NCI-H1694 (cell line): Measurements from ENCODE around the gene GPR15.

ENCODE experiments used
- DNase-seq: peaks from one replicate; lab custom pipeline; 2025; lab: John Stamatoyannopoulos, UW

The GPR15 gene

DNA sequence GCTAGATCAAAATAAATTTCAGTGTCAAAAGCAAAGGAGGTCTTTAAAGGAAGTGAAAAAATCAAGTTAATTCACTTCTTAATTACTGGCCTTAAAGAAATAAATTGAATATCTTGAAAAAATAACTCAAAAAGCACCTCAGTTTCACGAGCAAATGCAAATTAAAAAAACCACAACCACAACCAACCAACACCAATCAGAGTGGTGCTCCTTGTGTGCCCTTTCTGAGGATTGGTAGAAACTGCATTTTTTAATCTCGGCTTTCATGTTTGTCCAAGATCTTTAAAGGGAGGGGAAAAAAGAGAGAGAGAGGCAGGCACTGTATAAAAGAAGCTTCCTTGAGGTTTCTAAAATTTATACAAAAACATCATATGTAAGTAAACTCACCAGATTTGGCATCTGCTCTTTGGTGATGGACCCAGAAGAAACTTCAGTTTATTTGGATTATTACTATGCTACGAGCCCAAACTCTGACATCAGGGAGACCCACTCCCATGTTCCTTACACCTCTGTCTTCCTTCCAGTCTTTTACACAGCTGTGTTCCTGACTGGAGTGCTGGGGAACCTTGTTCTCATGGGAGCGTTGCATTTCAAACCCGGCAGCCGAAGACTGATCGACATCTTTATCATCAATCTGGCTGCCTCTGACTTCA is at the start of gene GPR15:
TSS of gene GPR15 (plus strand) at position 357 of the 653 bp plus-strand sequence. CDS start at position 413, 56 bp downstream.
- DNase-seq, result no peak

DNA sequence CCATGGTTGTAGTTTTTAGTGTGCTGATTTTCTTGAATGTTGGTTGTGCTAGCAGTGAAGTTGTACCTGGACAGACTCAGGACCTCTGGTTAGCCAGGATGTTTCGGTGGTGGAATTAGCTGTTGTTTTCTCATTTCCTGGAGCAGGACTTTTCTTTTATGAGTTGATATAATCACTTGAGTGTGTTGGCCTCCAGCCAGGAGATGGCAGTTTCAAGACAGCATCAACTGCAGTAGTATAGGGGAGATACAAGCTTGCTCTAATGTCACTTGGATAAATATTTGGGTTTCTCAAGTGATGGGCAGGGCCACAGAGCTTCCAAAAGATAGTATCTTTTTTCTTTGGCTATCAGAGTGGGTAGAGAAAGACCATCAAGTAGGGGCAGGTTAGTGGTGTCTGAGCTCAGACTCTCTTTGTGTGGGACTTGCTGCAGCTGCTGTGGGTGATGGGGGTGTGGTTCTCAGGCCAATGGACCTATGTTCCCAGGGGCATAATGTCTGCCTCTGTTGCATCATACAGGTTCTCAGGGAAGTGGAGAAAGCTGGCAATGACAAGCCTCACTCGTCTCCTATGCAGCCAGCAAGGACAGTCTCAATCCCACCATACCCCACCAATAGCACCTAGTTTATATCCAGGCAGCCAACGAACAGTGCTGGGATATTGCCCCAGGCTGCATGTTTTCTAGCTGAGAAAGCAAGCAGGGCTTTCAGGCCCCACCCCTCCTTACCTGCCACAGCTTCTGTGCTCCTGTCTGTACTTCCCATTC is 48.9 kb upstream of the GPR15 start:
- no peak for DNase-seq

DNA sequence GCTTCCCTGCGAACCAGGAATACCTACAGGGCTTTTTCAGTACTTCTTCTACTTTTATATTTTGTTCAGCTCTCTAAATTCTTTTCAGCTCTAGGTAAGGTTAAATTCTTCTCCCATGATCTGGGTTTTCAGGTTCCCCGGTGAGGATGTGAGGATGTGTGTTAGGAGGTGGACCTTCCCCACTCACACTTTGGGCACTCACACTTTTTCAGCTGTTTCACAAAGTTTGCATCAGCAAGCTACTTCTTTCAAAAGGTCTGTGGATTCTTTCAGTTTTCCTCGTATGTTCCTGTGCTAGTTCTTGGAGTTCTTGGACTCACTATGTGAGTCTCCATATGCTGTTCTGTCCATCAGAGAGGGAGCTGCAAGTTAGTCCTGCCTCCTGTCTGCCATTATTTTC is 48.2 kb upstream of the GPR15 start:
- DNase-seq, result no peak

DNA sequence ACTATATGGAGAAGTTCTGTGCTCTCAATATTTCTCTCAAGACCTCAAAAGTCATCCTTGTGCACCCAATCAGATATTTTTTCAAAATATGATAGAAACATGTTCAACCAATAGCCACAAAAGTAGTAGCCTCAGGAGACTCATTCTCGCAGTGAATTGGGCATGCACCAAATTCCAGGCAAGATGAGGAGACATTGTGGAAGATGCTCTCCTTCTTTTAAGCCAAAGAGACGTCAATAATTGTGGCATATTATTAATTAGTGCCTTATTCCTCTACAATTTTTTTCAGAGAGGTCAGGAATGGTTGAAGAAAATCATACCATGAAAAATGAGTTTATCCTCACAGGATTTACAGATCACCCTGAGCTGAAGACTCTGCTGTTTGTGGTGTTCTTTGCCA is 34.4 kb upstream of the GPR15 start, which contains the start of gene OR5K2:
TSS of gene OR5K2 (plus strand) at position 301 of the 400 bp plus-strand sequence. CDS start at position 301, 0 bp downstream.
- DNase-seq, result no peak

DNA sequence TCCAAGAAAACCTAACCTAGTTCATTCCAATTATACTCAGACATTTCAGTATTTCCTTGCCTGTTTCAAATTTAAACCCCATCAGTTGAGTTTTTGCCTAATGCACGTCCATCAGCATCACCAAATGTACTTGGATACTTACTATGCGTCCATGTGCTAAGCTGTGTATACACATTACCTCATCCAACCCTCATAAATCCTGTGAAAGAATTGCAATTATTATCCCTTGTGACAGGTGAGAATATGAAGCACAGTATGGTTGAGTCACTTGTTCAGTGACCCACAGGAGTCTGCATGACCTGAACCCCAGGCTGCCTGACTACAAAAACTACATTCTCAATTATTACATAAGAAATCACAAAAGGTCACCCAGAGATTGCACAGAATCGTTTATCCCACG is 31.8 kb upstream of the GPR15 start:
- no peak for DNase-seq

DNA sequence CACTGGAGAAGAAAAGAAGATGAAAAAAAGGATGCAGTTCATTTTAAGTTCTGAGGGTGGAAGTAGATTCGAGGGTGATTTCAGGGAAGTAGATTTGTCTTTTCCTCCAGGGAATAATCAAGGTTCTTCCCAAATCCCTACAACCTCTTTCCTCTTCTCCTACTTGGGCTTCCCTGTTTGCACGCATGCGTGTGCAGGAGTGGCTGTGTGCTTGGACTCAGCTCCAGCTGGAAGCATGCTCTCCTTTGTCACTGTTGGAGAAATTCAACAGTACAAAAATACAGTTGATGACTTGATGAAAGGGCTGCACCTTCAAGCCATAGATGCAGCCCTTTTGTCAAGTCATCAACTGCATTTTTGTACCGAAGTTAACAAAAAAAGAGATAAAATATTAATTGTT is 30.5 kb upstream of the GPR15 start:
- no peak for DNase-seq

DNA sequence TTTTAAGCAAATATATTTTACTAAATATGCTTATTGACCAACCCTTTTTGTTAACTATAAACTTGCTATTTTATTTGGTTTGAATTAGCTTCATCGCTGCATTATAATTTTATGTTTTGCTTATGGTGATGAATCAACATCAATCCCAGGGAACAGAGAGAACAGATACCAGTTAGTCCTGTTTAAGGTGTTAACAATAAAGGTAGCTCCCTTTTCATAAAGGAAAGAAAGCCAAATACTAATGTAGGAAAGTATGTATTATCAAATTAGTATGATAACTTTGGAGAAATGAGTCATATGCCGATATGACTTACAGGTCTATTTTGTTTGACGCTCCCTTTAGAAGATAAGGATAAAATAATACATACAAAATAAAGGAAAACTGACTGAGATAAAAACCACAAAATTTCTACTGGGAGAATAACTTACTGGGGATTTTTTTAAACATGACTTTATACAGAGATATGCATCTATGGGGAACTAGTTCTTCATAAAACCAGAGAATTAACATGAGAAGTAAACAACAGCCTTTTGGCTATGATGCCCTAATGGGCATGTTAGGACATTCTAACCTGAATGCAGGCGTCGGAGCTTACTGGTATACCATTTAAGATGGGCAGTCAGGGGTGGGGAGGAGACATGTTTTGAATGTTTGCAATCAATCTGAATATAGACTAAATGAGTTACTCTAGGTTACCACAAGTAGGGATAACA is 29.8 kb upstream of the GPR15 start:
- no peak for DNase-seq

DNA sequence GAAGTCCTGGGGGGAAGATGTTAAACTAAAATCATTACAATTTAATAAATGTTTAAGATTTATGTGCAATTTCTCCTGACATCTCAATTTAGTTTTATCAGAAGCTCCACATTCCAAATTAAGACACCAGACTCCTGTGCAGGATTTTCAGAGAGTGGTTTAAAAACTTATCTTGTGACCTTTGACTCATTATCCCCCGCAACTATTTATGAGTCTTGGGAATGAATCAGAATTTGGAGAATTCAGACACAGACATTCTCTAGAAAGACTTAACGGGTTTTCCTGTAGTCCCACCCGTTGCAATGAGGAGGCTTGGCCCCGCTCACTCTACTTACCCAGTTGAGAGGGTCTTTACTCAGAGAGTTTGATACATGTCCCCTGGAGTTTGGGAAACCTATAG is 27.2 kb upstream of the GPR15 start:
- no peak for DNase-seq

DNA sequence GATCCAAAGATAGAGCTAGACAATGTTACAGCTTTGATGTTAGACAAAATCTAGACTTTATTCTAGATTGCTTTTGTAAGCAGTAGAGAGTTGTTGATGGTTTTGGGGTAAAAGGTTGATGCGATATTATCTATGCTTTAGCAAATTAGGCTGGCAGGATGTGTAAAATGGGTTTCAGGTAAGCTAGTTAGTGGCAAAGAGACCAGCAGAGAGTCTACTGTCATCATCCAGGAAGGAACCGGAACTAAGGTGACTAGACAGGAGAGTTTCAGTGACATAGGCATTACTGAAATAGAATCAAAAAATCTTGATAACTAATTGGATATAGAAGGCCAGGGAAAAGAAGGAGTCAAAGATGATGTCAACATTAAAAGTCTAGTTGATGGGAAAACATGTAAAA is 23.2 kb upstream of the GPR15 start:
- no peak for DNase-seq

DNA sequence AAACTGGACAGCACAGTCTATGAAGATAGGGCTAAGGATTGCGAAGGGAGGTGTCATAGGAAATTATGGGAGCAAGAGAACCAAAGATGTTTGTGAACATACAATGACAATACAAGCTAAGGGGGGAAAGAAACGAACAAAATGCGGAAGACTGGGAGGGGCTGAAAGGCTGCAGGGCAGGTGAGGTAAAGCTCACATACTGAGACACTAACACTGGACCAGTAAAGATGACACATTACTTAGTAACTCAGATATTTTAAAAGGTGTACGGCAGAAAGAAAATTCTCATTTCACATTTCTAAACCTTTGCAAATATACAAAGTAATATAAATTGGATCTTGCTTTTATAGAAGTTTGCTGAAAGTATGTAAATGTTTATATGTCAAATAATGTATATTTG is 19.2 kb upstream of the GPR15 start:
- no peak for DNase-seq

DNA sequence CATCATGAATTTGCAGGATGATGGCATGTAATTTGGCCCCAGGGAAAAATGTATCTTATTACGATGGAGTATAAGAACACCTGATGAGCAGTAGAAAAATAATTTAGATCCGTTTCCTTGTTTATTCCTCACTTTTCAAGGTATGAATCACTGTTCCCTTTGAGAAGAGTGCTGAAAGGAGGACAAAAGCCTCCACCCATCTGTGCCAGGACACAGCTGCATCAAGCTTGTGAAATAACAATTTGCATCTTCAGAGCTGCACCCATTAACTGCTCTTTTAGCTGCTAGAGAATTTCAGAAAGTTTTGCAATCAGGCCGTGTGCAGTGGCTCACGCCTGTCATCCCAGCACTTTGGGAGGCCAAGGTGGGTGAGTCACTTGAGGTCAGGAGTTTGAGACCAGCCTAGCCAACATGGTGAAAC is 18.7 kb upstream of the GPR15 start:
- no peak for DNase-seq

DNA sequence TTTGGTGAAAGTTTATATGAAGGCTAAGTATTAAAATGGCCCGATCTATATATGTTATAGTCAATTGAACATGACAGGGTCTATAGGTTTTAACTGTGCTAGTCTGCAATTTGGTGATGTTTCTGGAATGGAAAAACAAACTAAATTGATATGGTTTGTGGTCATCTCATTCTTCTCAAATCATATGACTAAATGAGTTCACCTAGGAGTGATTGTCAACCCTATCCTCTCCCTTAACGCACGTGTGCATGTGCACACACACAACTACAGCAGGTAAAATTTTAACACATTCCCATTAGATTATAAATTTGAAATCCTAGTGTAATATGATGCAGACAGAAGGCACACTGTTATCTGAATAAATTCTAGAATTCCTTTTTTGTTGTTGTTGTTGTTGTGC is 18.0 kb upstream of the GPR15 start:
- DNase-seq, result no peak

DNA sequence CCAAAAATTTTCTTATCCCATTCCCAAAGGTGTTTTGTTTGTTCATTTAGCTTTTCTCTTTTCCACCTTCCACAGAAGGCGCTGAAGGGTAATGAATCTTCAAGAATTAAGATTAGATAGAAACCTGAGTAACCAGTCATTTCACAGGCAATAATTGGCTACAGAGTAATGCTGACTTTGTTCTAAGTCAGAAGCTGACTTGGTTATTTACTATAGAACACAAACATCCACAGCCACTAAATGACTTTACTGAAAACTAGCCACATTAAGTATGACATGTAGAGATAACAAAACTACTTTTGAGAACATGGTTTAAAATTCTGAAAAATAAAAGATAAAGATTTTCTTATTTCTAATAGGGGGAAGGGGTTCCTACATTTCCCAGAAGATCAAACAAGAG is 16.8 kb upstream of the GPR15 start:
- no peak for DNase-seq

DNA sequence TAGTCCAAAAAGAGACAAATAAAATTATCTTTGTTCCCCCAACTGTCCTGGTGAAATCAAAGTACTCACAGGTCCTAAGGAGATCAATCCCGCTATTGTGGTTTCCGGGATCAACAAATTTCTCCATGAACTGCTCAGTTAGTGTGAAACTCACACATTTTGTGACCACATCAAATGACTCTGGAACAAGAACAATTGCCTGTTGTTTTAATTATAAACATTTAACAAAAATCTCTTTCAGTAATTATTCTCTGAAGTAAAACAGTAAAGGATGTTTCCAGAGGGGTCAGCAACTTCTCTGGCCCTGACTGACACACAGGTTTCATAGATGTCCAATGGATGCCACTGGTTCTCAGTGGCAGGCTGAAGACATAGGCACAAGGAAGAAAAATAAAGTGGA is 13.0 kb upstream of the GPR15 start:
- DNase-seq, result no peak

DNA sequence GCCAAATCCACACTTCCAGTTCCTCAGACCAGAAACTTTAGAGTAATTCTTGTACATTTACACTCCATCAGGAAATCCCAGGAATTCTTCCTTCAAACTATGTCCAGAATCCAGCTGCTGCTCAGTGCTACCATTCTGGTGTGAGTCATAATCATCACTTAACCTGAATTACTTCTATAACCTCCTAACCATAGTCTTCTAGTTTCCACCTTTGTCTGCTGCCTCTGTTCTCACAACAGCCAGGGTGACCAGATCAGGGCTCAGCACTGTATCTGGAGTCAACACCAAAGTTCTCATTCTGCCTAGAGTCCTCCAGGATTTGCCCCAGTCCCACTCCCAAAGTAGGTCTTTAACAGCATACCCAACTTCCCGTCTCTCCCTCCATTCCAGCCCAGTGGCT is 12.4 kb upstream of the GPR15 start:
- no peak for DNase-seq

DNA sequence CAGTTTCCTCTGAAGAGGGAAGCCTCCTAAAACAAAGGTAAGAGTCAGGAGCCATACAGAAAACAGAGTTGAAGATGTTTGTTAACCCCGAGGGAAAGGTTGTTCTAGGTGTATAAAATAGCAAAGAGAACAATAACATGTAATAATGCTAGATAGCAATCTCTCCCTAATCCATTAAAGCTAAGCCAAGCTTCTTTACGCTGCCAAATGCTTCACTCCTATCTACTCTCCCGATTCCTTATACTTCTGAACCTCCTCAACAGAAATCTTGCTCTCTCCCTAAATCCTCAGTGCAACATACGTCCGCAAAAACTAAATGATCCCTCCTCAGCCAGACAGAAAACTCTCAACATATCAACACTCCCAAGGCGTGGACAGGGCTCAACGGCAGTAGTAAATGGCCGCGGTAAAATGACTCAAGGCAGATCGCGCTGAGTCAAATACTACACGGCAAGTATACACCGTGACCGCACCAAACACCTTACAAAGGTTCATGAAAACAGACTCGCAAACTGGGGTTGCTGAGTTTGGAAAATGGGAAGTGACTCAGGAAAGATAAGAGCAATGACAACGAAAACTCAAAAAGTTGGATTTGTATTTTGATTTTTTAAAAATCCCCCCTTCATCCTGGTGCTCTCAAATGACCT is 9.8 kb upstream of the GPR15 start:
- DNase-seq, result peak; percentile 8

DNA sequence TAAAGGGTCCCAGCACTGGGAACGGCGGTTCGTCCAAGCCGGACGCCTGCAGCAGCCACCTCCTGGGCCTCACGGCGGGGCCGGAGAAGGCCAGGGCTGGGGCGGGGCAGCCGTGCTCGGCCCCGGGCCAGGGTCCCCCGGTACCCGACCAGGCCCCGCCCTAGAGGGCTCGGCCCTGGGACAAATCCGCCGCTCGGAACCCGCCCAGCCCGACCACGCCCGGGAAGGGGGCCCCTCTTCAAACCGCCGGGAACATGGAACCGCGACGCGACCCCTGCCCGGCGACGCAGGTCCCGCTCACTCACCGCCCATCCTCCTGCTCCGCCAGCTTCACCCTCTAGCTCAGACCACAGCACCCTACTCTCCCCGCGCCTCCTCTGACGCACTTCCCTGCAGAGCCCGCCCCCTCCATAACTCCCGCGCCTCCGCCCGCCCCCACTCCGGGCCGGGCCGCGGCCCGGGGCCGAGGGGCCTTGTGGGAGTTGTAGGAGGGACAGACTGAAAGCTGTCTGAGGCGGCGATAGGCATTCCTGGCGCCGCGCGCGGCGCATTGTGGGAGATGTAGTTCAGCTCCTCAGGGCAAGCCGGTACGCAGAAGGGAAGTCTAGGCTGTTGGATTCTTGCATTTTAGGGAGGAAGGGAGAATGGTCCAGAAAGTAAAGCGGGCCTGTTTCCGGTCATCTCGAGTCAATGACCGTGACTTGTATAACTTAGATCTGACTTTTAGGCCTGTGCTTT is 9.1 kb upstream of the GPR15 start, which contains the start of gene CLDND1:
TSS of gene CLDND1 (minus strand) at position 359 of the 738 bp plus-strand sequence. CDS start 1,478 bp downstream, outside the sequence.
- peak; percentile 96 for DNase-seq

DNA sequence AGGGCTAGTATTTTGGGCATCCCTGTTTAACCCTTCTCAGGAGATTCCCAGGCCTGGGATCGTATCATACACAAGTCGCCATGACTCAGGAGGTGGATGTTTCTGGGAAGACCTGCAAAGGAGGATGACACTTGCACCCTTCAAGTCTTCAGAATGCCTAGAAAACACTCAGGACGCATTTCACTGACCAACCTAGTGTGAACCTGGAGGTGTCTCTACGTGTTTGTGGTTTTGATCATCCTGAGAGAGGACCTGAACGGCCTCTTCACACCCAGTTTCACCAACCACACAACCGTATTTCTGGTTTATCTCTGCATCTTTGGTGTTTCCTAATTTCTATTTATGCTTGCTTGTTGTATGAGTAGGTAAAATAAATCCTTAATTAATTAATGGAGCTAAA is 6.3 kb upstream of the GPR15 start:
- DNase-seq, result no peak

DNA sequence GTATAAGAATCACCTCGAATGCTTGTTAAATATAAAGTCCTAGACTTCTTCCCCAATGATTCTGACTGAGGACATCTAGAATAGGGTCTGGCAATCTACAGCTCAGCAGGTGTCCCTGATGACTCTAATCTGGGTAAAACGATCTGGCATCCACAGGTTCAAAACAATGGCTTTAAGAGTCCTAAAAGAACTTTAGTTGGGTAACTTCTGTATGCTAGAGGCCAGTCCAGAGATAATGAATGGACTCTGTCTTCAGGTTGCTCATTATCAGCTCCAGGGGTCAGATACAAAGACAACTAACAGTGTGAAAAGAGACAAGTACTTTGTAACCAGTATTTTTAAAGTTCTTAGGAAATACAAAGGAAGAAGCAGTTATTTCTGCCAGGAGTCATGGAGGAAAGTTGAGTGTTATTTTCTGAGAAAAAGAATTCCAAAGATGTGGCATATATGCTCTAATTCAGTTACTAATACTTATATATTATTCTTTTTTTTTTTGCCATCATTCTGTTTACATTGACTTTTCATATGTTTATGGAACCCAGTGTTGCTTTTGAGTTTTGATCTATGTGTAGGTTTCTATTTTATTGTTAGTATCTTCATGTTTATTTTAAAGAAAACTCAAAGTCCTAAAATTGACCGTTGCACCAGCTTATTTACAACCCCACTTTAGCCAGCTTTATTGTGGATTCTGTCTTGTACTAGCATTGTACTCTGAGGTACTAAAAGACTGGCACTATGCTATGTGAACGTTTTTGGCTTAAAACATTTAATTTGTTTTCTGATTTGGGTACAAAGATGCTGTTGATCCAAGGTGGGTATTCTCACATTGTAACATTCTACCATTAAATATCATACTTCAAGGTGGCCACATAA is 3.1 kb upstream of the GPR15 start:
- DNase-seq, result no peak

DNA sequence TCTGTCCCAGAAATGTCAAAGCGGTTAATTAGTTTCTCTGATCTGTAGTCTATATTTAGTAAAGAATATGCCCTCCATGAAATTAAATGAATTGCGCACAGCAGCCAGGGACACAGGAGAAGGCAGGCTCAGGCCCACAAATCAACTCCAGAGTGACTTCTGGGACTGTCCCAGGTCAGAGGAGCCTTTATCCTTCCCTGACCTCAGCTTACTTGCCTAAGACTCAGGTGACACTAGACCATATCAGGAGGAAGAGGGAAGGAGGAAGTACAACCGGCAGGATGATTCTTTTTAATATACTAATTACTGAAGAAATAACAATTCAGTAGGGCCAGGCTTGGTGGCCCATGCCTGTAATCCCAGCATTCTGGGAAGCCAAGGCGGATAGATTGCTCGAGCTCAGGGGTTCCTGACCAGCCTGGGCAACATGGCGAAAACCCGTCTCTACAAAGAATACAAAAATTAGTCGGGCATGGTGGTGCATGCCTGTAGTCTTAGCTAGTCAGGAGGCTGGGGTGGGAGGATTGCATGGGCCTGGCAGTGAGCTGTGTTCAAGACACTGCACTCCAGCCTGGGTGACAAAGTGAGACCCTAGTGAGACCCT is 1.8 kb upstream of the GPR15 start:
- DNase-seq, result no peak
